H9 (cell line): Measurements from ENCODE around the gene PITPNM1. TPM values are rescaled to one million over a fixed set of nuclear protein-coding genes. Genes with fewer than 3 reads are reported as not detected.

Experiments
- DNase-seq: peaks from one replicate; pipeline ENCODE4 v3.0.0-alpha.2; 2017
- H2AFZ ChIP-seq: one replicate; pipeline ENCODE4 v1.6.1; 2013; ENCODE audit warnings: mild to moderate bottlenecking, low read length, control low read depth, moderate library complexity
- H2AK5ac ChIP-seq: 2 replicates; pipeline ENCODE4 v1.6.1; 2013; ENCODE audit warnings: low read length, control low read depth, mixed read lengths; ENCODE audit not compliant: insufficient read length
- H2BK120ac ChIP-seq: one replicate; pipeline ENCODE4 v1.6.1; 2013; ENCODE audit warnings: low read depth, mild to moderate bottlenecking, low read length, control low read depth, inconsistent platforms; ENCODE audit not compliant: poor library complexity, severe bottlenecking
- H2BK12ac ChIP-seq: 2 replicates; pipeline ENCODE4 v1.6.1; 2013; ENCODE audit warnings: low read length, control low read depth, mixed read lengths, low read depth; ENCODE audit not compliant: insufficient read length
- H2BK15ac ChIP-seq: 2 replicates; pipeline ENCODE4 v1.6.1; 2013; ENCODE audit warnings: low read depth, low read length, control low read depth
- H2BK20ac ChIP-seq: one replicate; pipeline ENCODE4 v1.6.1; 2013; ENCODE audit warnings: low read depth, mild to moderate bottlenecking, low read length, control low read depth, inconsistent platforms; ENCODE audit not compliant: poor library complexity, severe bottlenecking
- H2BK5ac ChIP-seq: 2 replicates; pipeline ENCODE4 v1.6.1; 2013; ENCODE audit warnings: low read length, control low read depth, mixed read lengths; ENCODE audit not compliant: insufficient read length
- H3K14ac ChIP-seq: 2 replicates; pipeline ENCODE4 v1.6.1; 2013; ENCODE audit warnings: low read length, control low read depth; ENCODE audit not compliant: insufficient read depth
- H3K18ac ChIP-seq: 2 replicates; pipeline ENCODE4 v1.6.1; 2013; ENCODE audit warnings: low read depth, mild to moderate bottlenecking, mixed read lengths, low read length, control low read depth; ENCODE audit not compliant: insufficient read length
- H3K23ac ChIP-seq: 2 replicates; pipeline ENCODE4 v1.6.1; 2013; ENCODE audit warnings: low read length, control low read depth, mixed read lengths, low read depth; ENCODE audit not compliant: insufficient read length
- H3K23me2 ChIP-seq: 2 replicates; pipeline ENCODE4 v1.6.1; 2013; ENCODE audit warnings: low read depth, mild to moderate bottlenecking, mixed read lengths, low read length, control low read depth; ENCODE audit not compliant: insufficient read length, poor library complexity, severe bottlenecking
- H3K27ac ChIP-seq: 2 replicates; pipeline ENCODE4 v1.5.1; 2013; ENCODE audit warnings: low read length, control low read depth, mixed read lengths, low read depth; ENCODE audit not compliant: insufficient read length
- H3K27me3 ChIP-seq: 2 replicates; pipeline ENCODE4 v1.6.1; 2013; ENCODE audit warnings: low read length, control low read depth, inconsistent platforms; ENCODE audit not compliant: insufficient read depth
- H3K4ac ChIP-seq: 2 replicates; pipeline ENCODE4 v1.6.1; 2013; ENCODE audit warnings: low read depth, mild to moderate bottlenecking, control low read depth, inconsistent platforms, low read length, moderate library complexity
- H3K4me1 ChIP-seq: 2 replicates; pipeline ENCODE4 v1.6.1; 2013; ENCODE audit warnings: low read length, control low read depth, inconsistent platforms; ENCODE audit not compliant: insufficient read depth
- H3K4me2 ChIP-seq: 2 replicates; pipeline ENCODE4 v1.6.1; 2013; ENCODE audit warnings: low read length, control low read depth, mixed read lengths; ENCODE audit not compliant: insufficient read length, insufficient read depth
- H3K56ac ChIP-seq: 2 replicates; pipeline ENCODE4 v1.6.1; 2013; ENCODE audit warnings: low read depth, mild to moderate bottlenecking, mixed read lengths, low read length, control low read depth; ENCODE audit not compliant: insufficient read length
- H3K79me1 ChIP-seq: 2 replicates; pipeline ENCODE4 v1.6.1; 2013; ENCODE audit warnings: low read depth, mild to moderate bottlenecking, moderate library complexity, low read length, control low read depth, inconsistent platforms; ENCODE audit not compliant: insufficient read depth, poor library complexity, severe bottlenecking
- H3K79me2 ChIP-seq: 2 replicates; pipeline ENCODE4 v1.6.1; 2013; ENCODE audit warnings: low read length, control low read depth, inconsistent platforms; ENCODE audit not compliant: insufficient read depth
- H3K9ac ChIP-seq: 2 replicates; pipeline ENCODE4 v1.6.1; 2013; ENCODE audit warnings: low read length, control low read depth, mixed read lengths; ENCODE audit not compliant: insufficient read length; ENCODE audit errors: extremely low read depth
- H3K9me3 ChIP-seq: one replicate; pipeline ENCODE4 v1.6.1; 2013; ENCODE audit warnings: low read depth, low read length, inconsistent platforms; ENCODE audit not compliant: control insufficient read depth
- H3T11ph ChIP-seq: one replicate; pipeline ENCODE4 v1.6.1; 2013; ENCODE audit warnings: mild to moderate bottlenecking, low read length, control low read depth, inconsistent platforms
- H4K20me1 ChIP-seq: one replicate; pipeline ENCODE4 v1.6.1; 2013; ENCODE audit not compliant: control insufficient read depth, insufficient read length, insufficient read depth
- H4K5ac ChIP-seq: 2 replicates; pipeline ENCODE4 v1.6.1; 2013; ENCODE audit warnings: low read depth, mild to moderate bottlenecking, mixed read lengths, low read length, control low read depth; ENCODE audit not compliant: insufficient read length
- H4K8ac ChIP-seq: replicated peaks from 2 replicates; pipeline ENCODE4 v1.6.1; 2013; ENCODE audit warnings: low read length, control low read depth, mixed read lengths, low read depth; ENCODE audit not compliant: insufficient read length
- H4K91ac ChIP-seq: 2 replicates; pipeline ENCODE4 v1.6.1; 2013; ENCODE audit warnings: low read depth, mild to moderate bottlenecking, moderate library complexity, mixed read lengths, low read length, control low read depth; ENCODE audit not compliant: insufficient read length
- H3K27ac Mint-ChIP-seq, 3 experiments: 2 replicates in 2 of 3; 3 replicates in 1 of 3; pipeline ENCODE4 v1.8.0; 2020 to 2021; ENCODE audit warnings: mixed read lengths in 3 of 3, mild to moderate bottlenecking in 1 of 3, moderate library complexity in 1 of 3
- H3K27me3 Mint-ChIP-seq: 2 replicates; pipeline ENCODE4 v1.8.0; 2021; ENCODE audit warnings: low read depth, mild to moderate bottlenecking, moderate library complexity, mixed read lengths
- H3K36me3 Mint-ChIP-seq, 3 experiments: 2 replicates in 2 of 3; 3 replicates in 1 of 3; pipeline ENCODE4 v1.8.0; 2020 to 2021; ENCODE audit warnings: low read depth in 3 of 3, mixed read lengths in 3 of 3; ENCODE audit not compliant: insufficient read depth in 1 of 3
- H3K4me1 Mint-ChIP-seq, 2 experiments: 2 replicates each; pipeline ENCODE4 v1.8.0; 2020; ENCODE audit warnings: mixed read lengths in 2 of 2
- H3K4me3 Mint-ChIP-seq, 2 experiments: 2 replicates in 1 of 2; 3 replicates in 1 of 2; pipeline ENCODE4 v1.8.0; 2020 to 2021; ENCODE audit warnings: mild to moderate bottlenecking in 2 of 2, mixed read lengths in 2 of 2, moderate library complexity in 1 of 2
- H3K9me3 Mint-ChIP-seq, 2 experiments: 2 replicates in 1 of 2; 3 replicates in 1 of 2; pipeline ENCODE4 v1.8.0; 2020; ENCODE audit warnings: mild to moderate bottlenecking in 2 of 2, mixed read lengths in 2 of 2, moderate library complexity in 1 of 2
- CTCF ChIP-seq: fragments of 200-600 bp; sonication (generic); conservative IDR thresholded peaks from 3 replicates; pipeline ENCODE4 v1.8.0; 2021; ENCODE audit warnings: antibody characterized with exemption, mild to moderate bottlenecking
- WGBS: extraction: QIAGEN DNeasy Blood & Tissue Kit; methylation state at CpG from one replicate; pipeline ENCODE4 v1.1.7; 2013; ENCODE audit warnings: missing lambda C conversion rate, low lambda C conversion rate, mixed read lengths; ENCODE audit not compliant: insufficient read length; ENCODE audit errors: extremely low coverage; 5-methylcytosine and 5-hydroxymethylcytosine counted together
- total RNA-seq: library from RNA; stranded (reverse); gene quantifications from 2 replicates; pipeline ENCODE4 v1.2.1, GENCODE V29; 2021

PITPNM1 gene
- total RNA-seq, 1 experiment from 2014 or later = 43.5 TPM

- Histone ChIP-seq H4K8ac (no peak overlapping the region), H3K27ac (no peak overlapping the region), H3K79me2 (no peaks in the 10 kb centered on the region), H3K9ac (no peak overlapping the region), H3K23me2 (no peaks in the 10 kb centered on the region), H2BK15ac (no peak overlapping the region), H2BK20ac (no peak overlapping the region), H2AK5ac (no peak overlapping the region), H3K9me3 (no peaks in the 10 kb centered on the region), H3K14ac (no peak overlapping the region), H4K91ac (no peak overlapping the region), H2BK120ac (no peak overlapping the region), H4K20me1 (no peaks in the 10 kb centered on the region), H3K27me3 (no peaks in the 10 kb centered on the region; the same call in 1 of the 2 replicates), H3K4ac (no peak overlapping the region), H2BK5ac (no peak overlapping the region), H3K4me2 (no peak overlapping the region), H3T11ph (no peak overlapping the region), H3K56ac (no peak overlapping the region), H3K79me1 (no peaks in the 10 kb centered on the region), H2AFZ (no peak overlapping the region), H3K18ac (no peak overlapping the region), H3K4me1 (no peaks in the 10 kb centered on the region; the same call in 1 of the 2 replicates), H4K5ac (no peak overlapping the region), H3K23ac (no peak overlapping the region), H2BK12ac (no peak overlapping the region)
- peaks cover 28% of the 10 kb centered on the region for H3K27me3 Mint-ChIP-seq
- no peak for TF ChIP-seq CTCF
- no peak overlapping the region for H3K27ac Mint-ChIP-seq
- WGBS = no CpG with 5 or more reads among the region's 11 CpGs
- no peak overlapping the region for H3K4me3 Mint-ChIP-seq
- H3K36me3 Mint-ChIP-seq = peaks cover 9 to 16% (median 13%) of the 10 kb centered on the region in 3 experiments
- H3K9me3 Mint-ChIP-seq = no peaks in the 10 kb centered on the region
- H3K4me1 Mint-ChIP-seq = peaks cover 19 to 25% of the 10 kb centered on the region in 2 experiments
- no peak for DNase-seq
These were observed 20.3 kb downstream of the PITPNM1 start for GRCh38 chr11:67484847-67485311.
